Activated T-helper 2 cell treated with anti-CD3 and anti-CD28 coated beads, Interferon-gamma antibody, Interleukin-2, Interleukin-4, amounts not matched to agents 10 μg/mL and 5 μg/mL and 100 μg/mL, durations not matched to agents 14 hours and 24 hours and 36 hours (primary cell): Measurements from ENCODE around the gene TRIM49B. TPM values are rescaled to one million over a fixed set of nuclear protein-coding genes. Genes with fewer than 3 reads are reported as not detected.
"Not testable (repeated sequence)": the region's sequence is repeated elsewhere in the genome, so short reads cannot be mapped to it uniquely, and the experiment has no call there.

Source experiments
- DNase-seq: peaks from one replicate; pipeline ENCODE4 v3.0.0; 2021; ENCODE audit warnings: low spot score
- H3K27ac Mint-ChIP-seq: one replicate; pipeline ENCODE4 v1.8.0; 2021; ENCODE audit warnings: mixed read lengths
- H3K27me3 Mint-ChIP-seq: one replicate; pipeline ENCODE4 v1.8.0; 2021; ENCODE audit warnings: low read depth, mixed read lengths
- H3K36me3 Mint-ChIP-seq: one replicate; pipeline ENCODE4 v1.8.0; 2021; ENCODE audit warnings: low read depth, mixed read lengths
- H3K4me1 Mint-ChIP-seq: one replicate; pipeline ENCODE4 v1.8.0; 2021; ENCODE audit warnings: low read depth, mixed read lengths
- H3K4me3 Mint-ChIP-seq: one replicate; pipeline ENCODE4 v1.8.0; 2021; ENCODE audit warnings: low read depth, mild to moderate bottlenecking, moderate library complexity, mixed read lengths
- H3K9me3 Mint-ChIP-seq: one replicate; pipeline ENCODE4 v1.8.0; 2021; ENCODE audit warnings: mixed read lengths
- intact Hi-C: fragments of 100-400 bp; cut with micrococcal nuclease; formaldehyde crosslinking; loops from one replicate; pipeline ENCODE4 v1.15.1; 2023
- total RNA-seq: library from RNA; stranded (reverse); gene quantifications from 2 replicates; pipeline ENCODE4 v1.2.3, GENCODE V29; 2022

TRIM49B gene, protein sequence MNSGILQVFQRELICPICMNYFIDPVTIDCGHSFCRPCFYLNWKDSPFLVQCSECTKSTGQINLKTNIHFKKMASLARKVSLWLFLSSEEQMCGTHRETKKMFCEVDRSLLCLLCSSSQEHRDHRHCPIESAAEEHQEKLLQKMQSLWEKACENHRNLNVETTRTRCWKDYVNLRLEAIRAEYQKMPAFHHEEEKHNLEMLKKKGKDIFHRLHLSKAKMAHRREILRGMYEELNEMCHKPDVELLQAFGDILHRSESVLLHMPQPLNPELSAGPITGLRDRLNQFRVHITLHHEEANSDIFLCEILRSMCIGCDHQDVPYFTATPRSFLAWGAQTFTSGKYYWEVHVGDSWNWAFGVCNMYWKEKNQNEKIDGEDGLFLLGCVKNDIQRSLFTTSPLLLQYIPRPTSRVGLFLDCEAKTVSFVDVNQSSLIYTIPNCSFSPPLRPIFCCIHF
- total RNA-seq: not detected in 2 replicates

DNA sequence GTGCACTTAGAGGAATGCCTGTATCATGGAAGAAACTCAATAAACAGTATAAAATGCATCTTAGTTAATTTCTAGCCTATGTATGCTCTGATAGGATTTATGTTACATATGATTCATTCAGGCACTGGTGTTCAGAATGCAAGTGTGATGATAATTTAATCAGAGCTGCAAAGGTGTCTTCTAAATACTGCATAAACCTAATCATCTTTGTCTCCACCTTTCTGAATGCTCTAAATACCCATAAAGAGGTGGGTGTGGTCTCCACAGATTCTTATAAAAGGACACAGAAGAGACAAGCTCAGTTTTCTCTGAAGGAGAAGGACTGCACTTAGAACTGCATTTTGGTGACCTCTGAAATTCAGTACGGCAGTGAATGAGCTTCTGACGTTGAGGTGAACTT, at the start of gene TRIM49B:
TSS of gene TRIM49B (plus strand) at position 301 of the 400 bp plus-strand sequence. CDS start 2,777 bp downstream, outside the sequence.
- H3K27ac Mint-ChIP-seq, DNase-seq, H3K27me3 Mint-ChIP-seq, H3K4me3 Mint-ChIP-seq, H3K36me3 Mint-ChIP-seq, H3K9me3 Mint-ChIP-seq, H3K4me1 Mint-ChIP-seq, intact Hi-C loops: not testable (repeated sequence)

DNA sequence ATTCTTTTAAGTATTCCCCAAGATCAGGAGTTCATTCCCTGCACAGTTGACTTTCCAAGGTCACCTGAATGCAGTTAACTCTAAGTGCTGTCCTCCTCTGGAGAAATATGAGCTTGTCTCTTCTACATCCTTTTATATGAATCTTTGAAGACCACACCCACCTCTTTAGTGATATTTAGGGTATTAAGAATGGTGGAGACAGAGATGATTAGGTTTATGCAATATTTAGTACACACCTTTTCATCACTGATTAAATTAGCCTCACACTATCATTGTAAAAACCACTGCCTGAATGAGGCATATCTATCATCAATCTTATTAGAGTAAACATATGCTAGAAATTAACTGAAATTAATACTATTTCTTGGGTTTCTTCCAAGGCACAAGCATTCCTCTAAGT, 44.8 kb upstream of the TRIM49B start, which contains the start of gene TRIM51G:
TSS of gene TRIM51G (minus strand) at position 101 of the 400 bp plus-strand sequence. CDS start 2,190 bp downstream, outside the sequence.
- H3K4me3 Mint-ChIP-seq, H3K27me3 Mint-ChIP-seq, H3K9me3 Mint-ChIP-seq, H3K4me1 Mint-ChIP-seq, H3K36me3 Mint-ChIP-seq, DNase-seq, H3K27ac Mint-ChIP-seq, intact Hi-C loops: not testable (repeated sequence)

DNA sequence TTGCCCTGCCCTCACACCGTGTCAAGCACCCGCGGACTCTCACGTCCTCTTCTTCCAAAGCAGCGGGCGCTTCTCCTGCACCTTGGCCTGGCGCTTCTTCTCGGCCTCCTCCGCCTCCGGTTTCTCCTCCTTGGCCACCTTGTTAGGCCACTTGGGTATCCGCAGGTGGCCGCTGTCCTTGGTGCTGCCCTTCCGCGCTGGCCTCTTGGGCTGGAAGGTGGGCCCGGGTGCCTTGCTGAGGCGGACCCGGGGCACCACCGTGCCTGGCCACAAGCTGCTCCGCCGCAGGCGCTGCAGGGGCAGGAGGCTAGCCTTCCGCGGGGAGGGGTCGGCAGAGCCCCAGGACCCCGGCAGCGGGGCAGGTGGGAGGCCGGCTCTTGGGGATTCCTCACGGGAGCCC, 19.6 kb downstream of the TRIM49B start:
- H3K4me1 Mint-ChIP-seq, DNase-seq, H3K36me3 Mint-ChIP-seq, intact Hi-C loops, H3K4me3 Mint-ChIP-seq, H3K27me3 Mint-ChIP-seq, H3K27ac Mint-ChIP-seq: not testable (repeated sequence)
- peaks cover 10% of the 10 kb centered on the region for H3K9me3 Mint-ChIP-seq

DNA sequence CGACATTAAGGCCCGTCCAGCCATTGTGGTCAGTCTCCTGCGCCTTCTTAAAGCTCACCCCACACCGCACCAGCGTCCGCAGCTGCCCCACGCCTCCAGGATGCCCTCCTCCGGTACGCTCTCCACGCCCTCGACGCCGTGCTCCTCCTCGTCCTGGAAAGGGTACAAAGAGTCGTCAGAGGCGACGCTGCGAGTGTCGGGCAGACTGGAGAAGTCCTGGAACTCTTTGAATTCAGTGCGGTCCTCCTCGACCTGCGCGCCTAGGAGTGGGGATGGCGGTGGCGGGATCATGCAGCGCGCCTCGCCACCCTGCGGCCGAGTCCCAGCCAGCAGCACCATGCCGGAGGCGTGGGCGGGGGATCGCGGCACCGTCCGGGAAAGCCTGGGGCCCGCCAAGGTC, 21.2 kb downstream of the TRIM49B start:
- H3K4me3 Mint-ChIP-seq, H3K27me3 Mint-ChIP-seq, H3K4me1 Mint-ChIP-seq, H3K36me3 Mint-ChIP-seq, H3K9me3 Mint-ChIP-seq, H3K27ac Mint-ChIP-seq, DNase-seq, intact Hi-C loops: not testable (repeated sequence)

DNA sequence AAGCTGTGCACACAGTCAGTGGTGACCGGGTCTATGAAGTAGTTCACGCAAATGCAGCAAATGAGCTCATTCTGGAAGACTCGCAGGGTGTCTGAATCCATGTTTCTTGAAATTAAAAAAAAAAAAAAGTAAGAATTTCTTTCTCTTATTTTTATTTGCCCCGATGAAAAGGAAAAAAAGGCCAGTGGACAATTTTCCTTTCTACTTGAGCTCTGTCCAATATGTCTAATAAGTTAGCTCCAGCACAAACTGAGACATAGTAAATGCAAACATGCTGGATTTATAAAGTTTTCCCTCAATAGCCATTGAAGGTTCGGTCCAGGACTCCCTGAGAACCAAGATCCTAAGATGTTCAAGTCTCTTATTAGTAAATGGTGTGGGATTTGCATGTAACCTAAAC, 30.4 kb downstream of the TRIM49B start, which contains the start of gene TRIM64C:
TSS of gene TRIM64C (minus strand) at position 101 of the 400 bp plus-strand sequence. CDS start at position 101, 0 bp downstream.
- H3K4me3 Mint-ChIP-seq, H3K36me3 Mint-ChIP-seq, intact Hi-C loops, H3K4me1 Mint-ChIP-seq, DNase-seq, H3K27ac Mint-ChIP-seq, H3K27me3 Mint-ChIP-seq, H3K9me3 Mint-ChIP-seq: not testable (repeated sequence)

DNA sequence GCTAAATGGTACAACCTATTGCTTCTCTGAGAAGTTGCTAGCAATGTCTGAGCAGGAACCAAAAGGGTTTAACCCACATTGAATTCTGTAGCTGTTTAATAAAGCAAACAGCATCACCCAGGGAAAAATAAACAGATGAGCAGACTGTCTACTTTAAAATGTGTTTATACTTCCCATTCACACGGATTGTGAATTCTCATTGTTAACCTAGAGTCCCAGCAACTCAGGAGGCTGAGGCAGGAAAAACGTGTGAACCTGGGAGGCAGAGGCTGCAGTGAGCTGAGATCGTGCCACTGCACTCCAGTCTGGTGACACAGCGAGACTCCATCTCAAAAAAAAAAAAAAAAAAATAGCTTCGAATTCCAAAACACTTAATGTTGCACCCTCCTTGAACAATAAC, 41.3 kb downstream of the TRIM49B start:
- intact Hi-C loops: not testable (repeated sequence)

More for the DNA sequence above, 41.3 kb downstream of the TRIM49B start:
- not testable (repeated sequence) for H3K4me1 Mint-ChIP-seq, H3K36me3 Mint-ChIP-seq, H3K27ac Mint-ChIP-seq, DNase-seq, H3K9me3 Mint-ChIP-seq, H3K4me3 Mint-ChIP-seq, H3K27me3 Mint-ChIP-seq

Other genes starting within 250 kb of the TRIM49B start
- gene TRIM51G, start 44.9 kb upstream of the TRIM49B start, total RNA-seq: not detected in 2 replicates
- gene TRIM64C, start 30.3 kb downstream of the TRIM49B start, total RNA-seq: not detected in 2 replicates
- not detected in 2 replicates for gene FOLH1, start 179.8 kb downstream of the TRIM49B start, total RNA-seq